Stimulated activated CD4-positive, alpha-beta T cell treated with anti-CD3 and anti-CD28 coated beads, Interleukin-1b, Interleukin-23, amount 100 ng/mL, for 24 hours (primary cell): Measurements from ENCODE around the gene B4GALT5.

ENCODE experiments used
- DNase-seq, 4 experiments: peaks; one replicate each; pipeline ENCODE4 v3.0.0-alpha.2; 2020; ENCODE audit warnings: low read depth in 4 of 4, low spot score in 1 of 4

The B4GALT5 gene

DNA sequence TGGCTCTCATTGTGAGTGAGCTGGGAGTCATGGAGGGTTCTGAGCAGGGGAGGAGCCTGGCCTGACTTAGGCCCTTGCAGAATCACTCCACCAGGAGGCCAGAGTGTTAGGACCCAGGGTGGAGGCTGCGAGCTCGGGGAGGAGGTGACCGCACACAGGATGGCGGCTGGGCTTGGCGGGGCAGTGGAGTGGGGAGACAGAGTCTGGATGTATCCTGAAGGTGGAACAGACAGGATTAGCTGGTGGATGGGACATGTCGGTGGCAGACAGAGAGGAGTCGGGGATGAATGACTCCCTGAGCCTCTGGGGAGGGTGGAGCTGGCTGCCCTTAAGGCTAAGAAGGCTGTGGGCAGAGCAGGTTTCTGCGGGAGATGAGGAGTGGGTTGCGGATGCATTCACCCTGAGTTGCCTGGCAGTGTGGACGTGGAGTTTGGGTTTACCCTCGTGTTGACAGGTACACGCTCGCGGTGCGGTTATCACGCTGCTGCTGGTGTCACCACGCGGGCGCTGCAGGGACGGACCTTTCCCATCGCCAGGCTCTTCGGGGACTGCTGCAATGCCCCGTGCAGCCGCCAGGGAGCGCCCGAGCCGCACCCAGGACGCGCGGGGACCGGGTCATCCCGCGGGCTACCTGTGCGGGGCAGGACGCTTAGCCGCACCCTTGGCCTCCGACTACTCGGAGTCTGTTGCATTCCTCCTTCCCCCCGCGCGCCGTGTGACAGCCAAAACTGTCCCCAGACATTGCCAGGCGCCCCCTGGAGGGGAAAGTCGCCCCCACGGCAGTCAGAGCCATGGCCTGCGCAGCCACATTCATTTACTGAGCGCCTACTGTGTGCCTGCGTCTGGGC lies 102.8 kb downstream of the B4GALT5 start:
- DNase-seq = peak; percentile 47 to 67 (median 62)

DNA sequence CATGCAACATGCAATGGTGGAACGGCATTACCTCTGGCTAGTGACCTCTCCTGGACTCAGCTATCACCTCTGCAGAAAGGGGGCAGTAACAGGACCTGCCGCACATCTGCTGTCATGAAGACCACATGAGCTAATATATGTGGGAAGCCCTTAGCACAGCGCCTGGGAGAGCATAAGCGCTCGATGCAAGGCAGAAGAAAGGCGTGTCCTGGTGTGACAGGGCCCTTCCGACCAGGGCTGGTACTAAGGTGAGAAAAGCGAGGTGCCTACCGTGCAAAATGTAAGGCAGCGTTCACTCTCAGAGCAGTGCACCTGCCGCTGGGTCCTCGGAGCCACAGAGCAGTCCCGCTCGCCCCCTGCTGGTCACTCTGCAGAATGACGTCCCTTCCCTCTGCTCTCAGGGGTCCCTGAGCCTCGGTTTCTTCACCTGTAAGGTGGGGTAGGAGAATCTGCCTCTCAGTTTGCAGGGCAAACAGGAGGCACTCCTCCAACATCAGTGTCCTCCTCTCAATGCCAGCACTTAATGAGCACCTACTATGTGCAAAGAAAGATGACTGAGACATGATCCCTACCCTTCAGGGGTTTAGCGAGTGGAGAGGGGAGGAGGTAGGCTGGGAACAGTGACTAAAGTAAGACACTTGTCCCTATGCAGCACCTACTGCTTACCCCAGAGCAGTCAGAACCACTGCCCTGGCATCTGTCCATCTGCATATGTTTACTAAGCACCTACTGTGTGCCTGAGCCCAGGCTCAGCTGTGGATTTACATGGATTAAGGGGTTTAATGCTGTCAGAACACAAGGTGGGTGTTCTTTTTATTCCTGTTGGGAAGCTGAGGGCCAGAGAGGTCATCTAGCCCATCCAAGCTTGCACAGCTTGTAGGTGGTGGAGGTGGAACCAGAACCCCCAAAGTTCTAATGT lies 104.7 kb downstream of the B4GALT5 start:
- DNase-seq = peak; percentile 53 to 64 (median 59)

DNA sequence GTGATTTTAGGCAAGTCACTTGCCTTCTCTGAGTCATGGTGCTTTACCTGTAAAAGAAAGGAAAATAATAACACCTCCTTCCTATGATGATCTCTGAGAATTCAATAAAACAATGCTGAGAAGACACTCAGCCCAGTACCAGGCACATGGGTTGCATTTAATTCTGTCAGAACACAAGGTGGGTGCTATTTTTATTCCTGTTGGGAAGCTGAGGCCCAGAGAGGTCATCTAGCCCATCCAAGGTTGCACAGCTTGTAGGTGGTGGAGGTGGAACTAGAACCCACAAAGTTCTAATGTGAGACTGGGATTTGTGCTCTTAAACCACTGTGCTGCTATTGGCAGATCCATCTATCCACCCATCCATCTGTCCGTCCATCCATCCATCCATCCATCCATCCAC lies 106.1 kb downstream of the B4GALT5 start:
- no peak for DNase-seq

GRCh38 chr20:49603209-49603627 lies 110.5 kb downstream of the B4GALT5 start:
- no peak for DNase-seq

DNA sequence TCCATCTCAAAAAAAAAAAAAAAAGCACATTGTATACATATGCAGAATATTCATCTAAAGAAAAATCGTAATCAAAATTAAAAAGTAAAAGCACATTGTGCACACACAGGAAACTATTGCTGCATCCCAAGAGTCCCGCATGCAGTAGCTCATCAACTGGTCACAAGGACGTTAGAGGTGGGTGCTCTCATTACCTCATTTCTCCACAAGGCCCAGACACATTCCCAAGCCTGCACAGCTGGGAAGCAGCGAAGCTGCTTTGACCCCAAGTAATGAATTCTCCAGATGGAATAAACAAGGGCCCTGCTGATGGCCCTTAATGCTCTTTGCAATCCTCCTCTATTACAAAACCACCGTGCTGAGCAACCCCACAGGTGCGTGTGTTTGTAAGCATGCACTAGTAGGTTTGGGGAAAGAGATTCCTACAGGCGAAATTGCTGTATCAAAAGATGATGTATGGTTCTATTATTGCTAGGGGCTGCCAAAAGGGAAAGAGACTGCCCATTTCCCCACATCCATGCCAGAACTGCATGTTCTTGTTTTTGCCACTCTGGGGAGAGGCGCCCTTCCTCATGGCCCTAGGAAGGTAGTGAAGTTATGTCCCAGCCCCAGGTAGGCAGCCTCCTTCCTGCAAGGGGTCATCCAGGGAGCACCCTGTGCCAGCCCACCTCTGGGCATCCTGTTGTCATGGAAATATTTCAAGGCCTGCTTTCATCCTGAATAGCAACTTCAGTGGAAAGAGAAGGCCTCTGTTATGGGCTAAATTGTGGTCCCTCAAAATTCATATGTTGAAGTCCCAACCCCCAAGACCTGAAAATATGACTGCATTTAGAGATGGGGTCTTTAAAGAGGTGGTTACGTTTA lies 111.1 kb downstream of the B4GALT5 start:
- DNase-seq = no peak

- DNase-seq = no peak
Observed at GRCh38 chr20:49601153-49601924, 112.3 kb downstream of the B4GALT5 start.

- no peak for DNase-seq
Observed at GRCh38 chr20:49599746-49600113, 113.9 kb downstream of the B4GALT5 start.

- DNase-seq = no peak
Observed at GRCh38 chr20:49597825-49598395, 115.8 kb downstream of the B4GALT5 start.

DNA sequence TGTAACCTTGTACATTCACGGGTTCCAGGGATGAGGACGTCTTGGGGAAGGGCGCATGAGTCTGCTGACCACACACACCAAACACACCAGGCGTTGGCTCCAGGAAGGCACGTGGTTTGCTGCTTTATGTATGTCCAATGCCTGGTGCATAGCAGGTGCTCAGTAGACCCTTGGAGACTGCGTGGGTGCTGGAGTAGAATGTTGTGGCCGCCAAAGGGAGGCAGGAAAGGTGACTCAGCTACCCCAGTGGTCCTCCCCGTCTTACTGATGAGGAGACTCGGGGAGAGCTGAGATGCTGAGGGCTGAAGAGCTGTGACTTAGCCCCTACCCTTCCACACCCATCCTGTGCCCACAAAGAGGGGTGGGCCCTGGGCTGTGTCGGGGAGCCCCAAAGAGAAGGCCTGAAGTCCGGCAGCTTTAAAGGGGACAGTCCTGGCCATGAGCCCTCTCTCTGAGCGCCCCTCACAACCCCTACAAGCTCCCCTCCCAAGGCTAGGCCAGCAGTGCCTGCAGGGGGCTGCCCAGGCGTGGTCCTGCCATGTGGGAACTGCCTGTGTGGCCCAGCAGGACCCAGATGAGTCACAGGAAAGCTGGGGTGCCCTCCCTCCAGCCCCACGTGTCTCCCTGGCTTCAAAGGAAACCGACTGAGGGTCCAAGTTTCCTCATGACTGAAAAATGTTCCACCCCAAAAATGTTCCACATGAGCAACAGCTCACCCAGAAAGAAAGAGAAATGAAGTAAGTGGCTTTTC lies 117.7 kb downstream of the B4GALT5 start:
- DNase-seq = peak in 2 of 4 experiments; percentile 37 to 71

DNA sequence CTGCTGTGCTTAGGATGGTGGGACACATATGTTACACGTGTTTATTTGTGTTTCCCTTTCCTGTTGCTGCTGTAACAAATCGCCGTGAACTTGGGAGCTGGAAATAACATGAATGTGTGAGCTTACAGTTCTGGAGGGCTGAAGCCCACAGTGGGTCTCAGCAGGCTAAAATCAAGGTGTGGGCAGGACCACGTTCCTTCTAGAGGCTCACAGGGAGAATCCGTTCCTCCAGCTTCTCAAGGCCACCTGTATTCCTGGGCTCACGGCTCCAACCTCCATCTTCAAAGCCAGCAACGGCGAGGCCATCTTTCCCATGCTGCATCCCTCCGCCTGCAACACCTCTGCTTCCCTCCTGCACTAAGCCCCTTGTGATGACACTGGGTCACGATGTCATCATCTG lies 118.3 kb downstream of the B4GALT5 start:
- DNase-seq = no peak

GRCh38 chr20:49594931-49595315 lies 118.8 kb downstream of the B4GALT5 start:
- no peak for DNase-seq

DNA sequence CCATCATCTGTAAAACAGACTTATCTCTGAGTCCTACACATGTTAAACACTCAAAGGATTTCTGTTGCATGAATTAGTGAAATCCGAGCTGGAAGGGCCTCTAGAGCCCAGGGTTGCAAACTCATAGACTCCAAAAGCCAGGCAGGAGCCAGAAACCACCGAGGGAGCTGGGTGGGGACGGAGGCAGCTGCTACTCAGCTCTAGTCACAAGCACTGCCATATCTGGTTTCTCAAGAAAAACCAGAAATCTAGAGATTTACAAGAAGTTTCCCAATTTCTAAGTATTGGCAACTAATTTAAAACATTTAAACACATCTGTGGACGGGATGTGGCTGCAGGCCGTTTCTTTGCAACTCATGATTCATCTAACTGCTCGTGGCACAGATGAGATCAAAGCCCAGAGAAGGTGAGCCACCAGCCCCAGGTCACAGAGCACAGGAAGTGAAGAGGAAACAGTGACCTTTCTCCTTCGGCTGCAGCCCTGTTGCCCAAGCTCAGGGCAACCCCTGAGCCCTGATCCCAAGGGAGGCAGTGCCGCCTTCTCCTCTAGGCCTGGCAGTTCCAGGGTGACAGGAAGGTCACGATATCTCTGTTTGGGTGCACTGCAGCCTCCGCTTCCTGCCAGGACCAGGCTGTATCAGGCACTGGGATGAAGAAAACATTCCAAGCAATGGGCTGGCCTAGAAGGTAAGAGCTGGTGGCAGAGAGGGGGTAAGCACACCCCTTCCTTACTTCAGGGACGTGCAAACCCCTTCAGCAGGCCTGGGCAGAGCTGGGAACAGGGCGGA lies 119.3 kb downstream of the B4GALT5 start:
- DNase-seq = peak in 1 of 4 experiments; percentile 60

DNA sequence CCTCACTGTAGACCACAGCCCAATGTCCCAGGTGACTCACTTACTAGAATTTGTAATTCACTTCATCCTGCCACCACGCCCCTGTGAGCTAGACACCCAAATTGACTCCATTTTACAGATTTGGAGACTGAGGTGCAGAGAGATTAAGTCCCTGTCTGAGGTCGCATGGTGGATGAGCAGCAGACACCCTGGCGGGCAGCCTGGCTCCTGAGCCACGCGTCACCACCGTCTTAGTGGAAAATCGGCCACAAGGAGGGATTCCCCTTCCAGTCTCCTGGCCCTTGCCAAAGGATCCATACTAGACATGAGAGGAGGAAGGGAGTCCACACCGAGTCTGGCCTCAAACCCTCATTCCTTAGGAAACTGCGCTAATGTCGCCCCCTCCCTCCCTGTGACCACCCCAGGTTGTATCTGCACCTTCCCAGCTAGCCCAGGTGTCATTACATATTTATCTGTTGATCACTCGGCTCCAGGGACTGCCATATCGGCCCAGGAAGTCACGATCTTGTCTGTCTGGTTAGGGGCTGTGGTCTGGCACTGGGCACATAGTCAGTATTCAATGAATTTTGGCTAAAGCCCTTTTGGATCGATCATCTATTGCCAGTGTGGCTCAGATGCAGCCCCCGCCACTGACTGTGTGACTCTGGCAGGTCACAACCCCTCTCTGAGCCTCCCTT lies 120.1 kb downstream of the B4GALT5 start:
- DNase-seq = no peak

DNA sequence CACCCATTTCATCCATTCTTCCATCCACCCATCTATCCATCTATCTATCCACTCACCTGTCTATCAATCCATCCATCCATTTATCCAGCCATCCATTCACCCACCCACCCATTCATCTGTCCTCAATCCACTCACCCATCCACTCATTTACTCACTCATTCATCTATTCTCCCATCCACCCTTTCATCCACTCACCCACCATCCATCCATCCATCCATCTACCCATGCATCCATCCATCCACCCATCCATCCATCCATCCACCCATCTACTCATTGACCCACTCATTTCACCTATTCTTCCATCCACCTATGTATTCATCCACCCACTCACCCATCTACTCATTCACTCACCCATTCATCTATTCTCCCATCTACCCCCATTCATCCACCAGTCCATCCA lies 121.6 kb downstream of the B4GALT5 start:
- no peak for DNase-seq

- no peak for DNase-seq
Observed at GRCh38 chr20:49591217-49591865, 122.3 kb downstream of the B4GALT5 start.

DNA sequence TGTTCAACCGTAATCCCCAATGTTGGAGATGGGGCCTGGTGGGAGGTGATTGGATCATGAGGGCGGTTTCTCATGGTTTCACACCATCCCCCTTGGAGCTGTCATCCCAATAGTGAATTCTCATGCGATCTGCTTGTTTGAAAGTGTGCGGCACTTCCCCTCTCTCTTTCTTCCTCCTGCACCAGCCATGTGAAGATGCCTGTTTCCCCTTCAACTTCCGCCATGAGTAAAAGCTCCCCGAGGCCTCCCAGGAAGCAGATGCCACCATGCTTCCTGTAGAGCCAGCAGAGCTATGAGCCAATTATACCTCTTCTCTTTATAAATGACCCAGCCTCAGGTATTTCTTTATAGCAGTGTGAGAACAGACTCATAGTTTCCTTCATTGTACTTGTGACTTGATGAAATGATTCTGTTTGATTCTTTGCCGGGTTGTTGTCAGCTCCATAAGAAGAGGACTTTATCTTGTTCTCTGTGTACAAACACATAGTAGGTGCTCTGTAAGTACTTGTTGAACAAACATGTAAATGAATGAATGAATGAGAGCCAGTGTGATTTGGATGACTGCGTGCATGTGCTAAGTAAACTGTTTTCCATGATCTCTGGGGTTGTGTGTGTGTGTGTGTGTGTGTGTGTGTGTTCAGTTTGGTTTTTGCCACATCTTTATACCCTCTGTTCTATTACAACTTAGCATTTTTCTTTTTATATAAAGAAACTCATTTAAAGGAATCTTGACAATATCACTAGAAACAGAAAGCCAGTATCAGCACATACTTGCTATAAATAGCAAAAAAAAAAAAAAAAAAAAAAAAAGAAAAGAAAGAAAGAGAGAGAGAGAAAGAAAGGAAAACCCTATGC lies 123.3 kb downstream of the B4GALT5 start:
- no peak for DNase-seq

- no peak for DNase-seq
Observed at GRCh38 chr20:49589747-49590146, 123.9 kb downstream of the B4GALT5 start.
